ENCODE results near the gene EPHB1. TPM values are rescaled to one million over a fixed set of nuclear protein-coding genes. Genes with fewer than 3 reads are reported as not detected.
"Not testable (repeated sequence)": the region's sequence is repeated elsewhere in the genome, so short reads cannot be mapped to it uniquely, and the experiment has no call there.

The EPHB1 gene
- total RNA-seq, 2 donors from 2014 or later = 1.3 to 3.5 TPM

DNA sequence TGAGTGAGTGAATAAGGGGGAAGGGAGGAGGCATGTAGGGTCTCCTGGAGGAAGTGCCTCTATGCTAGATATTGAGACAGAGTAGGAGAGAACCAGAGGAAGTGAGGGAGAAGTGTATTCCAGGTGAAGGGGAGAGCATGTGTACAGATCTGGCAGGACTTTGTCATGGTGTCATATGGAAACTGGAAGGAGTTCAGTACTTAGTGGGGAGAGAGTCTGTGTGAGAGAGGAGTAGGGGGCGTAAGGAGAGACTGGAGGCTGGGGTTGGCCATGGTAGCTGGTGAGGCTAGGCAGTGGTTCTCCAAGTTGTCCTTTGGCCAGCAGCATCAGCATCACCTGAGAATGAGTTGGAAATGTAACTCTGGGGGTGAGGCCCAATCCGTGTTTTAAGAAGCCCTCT, 29.6 kb upstream of the EPHB1 start:
- DNase-seq = no peak
- no peaks in the 10 kb centered on the region for H3K9me3 ChIP-seq (ENCODE audit: control insufficient read depth, low read length, poor library complexity, severe bottlenecking)
- H3K36me3 Mint-ChIP-seq (ENCODE audit: low read depth) = no peaks in the 10 kb centered on the region
- H3K27ac Mint-ChIP-seq = no peak overlapping the region
- ATAC-seq = no peak
- H3K4me1 Mint-ChIP-seq = no peaks in the 10 kb centered on the region
- peaks cover 22% of the 10 kb centered on the region for H3K27me3 Mint-ChIP-seq
- H3K4me3 Mint-ChIP-seq = no peak overlapping the region

DNA sequence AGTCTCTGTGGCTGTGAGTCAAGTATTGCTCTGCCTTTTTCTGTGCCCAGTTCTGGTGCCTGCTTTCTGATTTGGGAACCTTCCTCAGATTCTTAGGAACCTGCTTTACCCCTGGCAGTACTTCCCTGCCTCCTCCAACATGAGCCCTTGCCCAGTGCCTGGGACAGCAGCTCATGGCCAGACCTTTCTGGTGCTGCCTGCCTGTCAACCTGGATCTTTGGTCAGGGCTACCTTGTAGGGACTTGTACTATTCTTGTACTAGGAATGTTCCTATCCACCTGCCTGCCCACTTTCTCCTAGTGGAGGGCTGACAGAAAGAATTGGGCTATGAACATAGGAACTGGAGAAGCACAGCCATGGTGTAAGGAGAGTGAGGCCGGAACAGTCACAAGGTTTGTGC, 28.8 kb upstream of the EPHB1 start:
- H3K9me3 ChIP-seq (ENCODE audit: control insufficient read depth, low read length, poor library complexity, severe bottlenecking) = no peaks in the 10 kb centered on the region
- H3K36me3 Mint-ChIP-seq (ENCODE audit: low read depth) = no peaks in the 10 kb centered on the region
- H3K27me3 Mint-ChIP-seq = peaks cover 22% of the 10 kb centered on the region
- no peak overlapping the region for H3K27ac Mint-ChIP-seq
- ATAC-seq (no peak), DNase-seq (no peak)
- no peaks in the 10 kb centered on the region for H3K4me1 Mint-ChIP-seq
- no peak overlapping the region for H3K4me3 Mint-ChIP-seq

DNA sequence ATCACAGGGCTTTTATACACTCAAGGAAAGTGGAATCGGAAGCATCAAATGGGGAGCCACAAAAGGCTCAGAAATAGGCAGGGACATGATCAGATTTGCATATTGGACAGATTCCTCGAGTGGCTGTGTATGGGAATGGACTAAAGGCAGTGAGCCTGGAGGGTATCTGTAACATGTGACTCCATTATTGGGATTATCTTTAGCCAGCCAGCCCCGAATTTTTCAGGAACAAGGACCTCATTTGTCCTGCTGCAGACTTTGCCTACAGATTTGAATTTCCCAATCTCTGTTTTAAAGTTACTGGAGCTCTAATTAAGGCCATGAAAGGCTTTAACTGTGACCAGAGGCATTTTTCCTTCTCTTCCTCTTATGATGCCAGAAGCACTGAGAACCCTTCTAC, 26.9 kb upstream of the EPHB1 start:
- Mint-ChIP-seq H3K36me3 (ENCODE audit: low read depth) (no peaks in the 10 kb centered on the region), H3K4me1 (no peaks in the 10 kb centered on the region), H3K27ac (no peak overlapping the region), H3K27me3 (peaks cover 11% of the 10 kb centered on the region), H3K4me3 (no peak overlapping the region)
- DNase-seq (no peak), ATAC-seq (no peak)
- H3K9me3 ChIP-seq (ENCODE audit: control insufficient read depth, low read length, poor library complexity, severe bottlenecking) = no peaks in the 10 kb centered on the region

DNA sequence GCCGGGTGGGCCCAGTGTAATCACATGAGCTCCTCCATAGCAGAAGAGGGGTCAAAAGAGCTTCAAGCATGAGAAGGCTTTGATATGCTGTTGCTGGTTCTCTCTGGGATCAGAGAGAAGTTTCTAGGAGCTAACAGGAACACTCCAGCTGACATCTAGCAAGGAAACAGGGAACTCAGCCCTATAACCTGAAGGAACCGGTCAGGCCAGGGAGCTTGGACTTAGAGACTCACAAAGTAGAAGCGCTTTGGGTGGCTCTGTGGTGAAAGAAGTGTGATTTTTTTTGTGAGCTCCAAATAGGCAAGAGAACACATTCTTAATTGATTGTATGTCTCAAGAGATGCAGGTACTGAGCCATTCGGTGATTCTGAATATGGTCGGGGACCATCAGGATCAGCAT, 26.2 kb upstream of the EPHB1 start:
- H3K4me3 Mint-ChIP-seq = no peak overlapping the region
- H3K36me3 Mint-ChIP-seq (ENCODE audit: low read depth) = no peaks in the 10 kb centered on the region
- no peaks in the 10 kb centered on the region for H3K9me3 ChIP-seq (ENCODE audit: control insufficient read depth, low read length, poor library complexity, severe bottlenecking)
- no peak overlapping the region for H3K27ac Mint-ChIP-seq
- DNase-seq (no peak), ATAC-seq (no peak)
- H3K4me1 Mint-ChIP-seq = no peaks in the 10 kb centered on the region
- peaks cover 14% of the 10 kb centered on the region for H3K27me3 Mint-ChIP-seq

DNA sequence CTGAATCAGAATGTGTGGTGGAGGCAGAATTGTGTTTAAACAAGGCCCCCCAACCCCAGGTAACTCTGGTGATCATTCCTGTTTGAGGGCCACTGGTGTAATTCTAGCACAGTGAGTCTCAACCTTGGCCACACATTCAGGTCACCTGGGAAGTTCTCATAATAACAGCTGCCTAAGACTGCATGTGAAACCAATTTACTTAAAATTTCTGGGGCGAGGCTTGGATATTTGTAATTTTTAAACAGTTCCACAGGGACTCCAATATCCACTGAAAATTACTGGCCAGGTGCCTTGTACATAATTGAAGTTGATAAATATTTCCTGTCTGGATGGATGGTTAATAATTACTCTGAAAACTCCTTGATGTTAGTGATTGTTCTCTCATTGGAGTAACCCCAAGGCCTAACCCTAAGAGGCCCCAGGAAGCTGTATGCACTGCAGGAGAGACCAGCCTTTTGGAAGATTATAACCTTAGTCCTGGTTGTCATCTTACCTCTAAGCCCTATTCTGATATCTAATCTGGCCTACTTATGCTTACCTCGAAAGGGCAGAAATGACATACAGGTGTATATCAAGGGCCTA, 25.7 kb upstream of the EPHB1 start:
- DNase-seq = no peak
- H3K9me3 ChIP-seq (ENCODE audit: control insufficient read depth, low read length, poor library complexity, severe bottlenecking) = no peaks in the 10 kb centered on the region
- H3K27ac Mint-ChIP-seq = no peak overlapping the region
- H3K36me3 Mint-ChIP-seq (ENCODE audit: low read depth) = no peaks in the 10 kb centered on the region
- H3K27me3 Mint-ChIP-seq = peaks cover 19% of the 10 kb centered on the region
- H3K4me3 Mint-ChIP-seq = no peak overlapping the region
- H3K4me1 Mint-ChIP-seq = peaks cover 3% of the 10 kb centered on the region
- ATAC-seq = no peak

DNA sequence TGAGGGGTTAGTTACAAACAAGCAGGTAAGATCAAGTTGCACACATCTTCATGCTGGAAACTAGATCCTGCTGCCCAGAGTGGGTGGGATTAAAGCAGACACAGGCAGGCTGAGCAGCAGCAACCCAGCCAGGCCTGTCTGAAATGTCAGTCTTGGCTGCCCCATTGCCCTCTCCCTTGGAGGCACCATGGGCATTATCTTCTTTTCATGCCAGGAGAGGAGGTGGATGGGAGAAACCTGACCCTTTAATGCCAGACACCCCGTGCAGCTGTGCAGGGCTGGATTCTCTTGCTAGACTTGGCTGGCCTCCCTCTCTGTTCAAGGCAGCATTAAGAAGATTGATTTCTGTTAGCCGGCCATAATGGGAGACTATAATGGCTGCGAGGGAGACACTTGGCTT, 23.0 kb upstream of the EPHB1 start:
- no peak for ATAC-seq
- Mint-ChIP-seq H3K36me3 (ENCODE audit: low read depth) (no peaks in the 10 kb centered on the region), H3K4me1 (peaks cover 7% of the 10 kb centered on the region)

DNA sequence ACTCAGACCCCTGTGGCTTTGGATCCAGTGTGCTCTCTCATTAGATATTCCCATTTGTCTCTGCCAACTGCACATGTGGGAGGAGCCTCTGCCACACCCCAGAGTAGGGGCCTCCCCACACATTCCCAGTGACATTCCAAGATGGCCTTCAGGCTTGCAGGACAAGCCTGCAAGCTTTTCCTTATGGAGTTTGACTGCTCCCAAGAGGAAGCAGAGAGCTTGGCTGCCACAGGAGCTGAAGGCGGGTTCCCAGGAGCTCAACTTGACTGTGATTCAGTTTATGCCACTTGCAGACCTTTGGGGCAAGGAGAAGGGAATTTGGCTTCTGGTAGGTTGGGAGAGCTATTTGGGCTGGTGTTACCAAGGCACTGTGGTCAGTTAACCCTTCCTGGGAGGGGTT, 22.5 kb upstream of the EPHB1 start:
- ATAC-seq = no peak

More for the DNA sequence above, 23.0 kb upstream of the EPHB1 start:
- peaks cover 21% of the 10 kb centered on the region for H3K27me3 Mint-ChIP-seq
- no peaks in the 10 kb centered on the region for H3K9me3 ChIP-seq (ENCODE audit: control insufficient read depth, low read length, poor library complexity, severe bottlenecking)
- DNase-seq = no peak
- H3K4me3 Mint-ChIP-seq = no peak overlapping the region
- H3K27ac Mint-ChIP-seq = no peak overlapping the region

DNA sequence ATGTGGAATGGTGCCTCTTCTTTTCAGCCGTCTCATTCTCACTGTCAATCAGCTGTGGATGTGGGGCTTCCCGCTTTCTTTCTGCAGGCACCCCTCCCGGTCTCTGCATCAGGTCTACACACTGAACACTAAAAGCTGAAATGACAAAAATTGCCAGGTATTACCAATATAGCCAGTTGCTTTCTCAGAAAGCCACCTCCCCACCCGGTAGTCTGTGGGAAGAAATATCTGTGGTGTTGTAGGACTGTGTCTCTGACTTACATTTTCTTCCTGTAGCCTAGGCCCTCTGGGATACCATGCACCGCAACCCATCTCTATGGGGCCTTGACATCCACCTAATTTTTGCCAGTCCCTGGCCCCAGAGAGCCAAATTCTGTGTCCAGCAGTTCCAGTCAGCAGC, 19.2 kb upstream of the EPHB1 start:
- no peak for DNase-seq
- Mint-ChIP-seq H3K27ac (no peak overlapping the region), H3K4me3 (no peak overlapping the region), H3K4me1 (peaks cover 11% of the 10 kb centered on the region), H3K36me3 (ENCODE audit: low read depth) (no peaks in the 10 kb centered on the region), H3K27me3 (peaks cover 14% of the 10 kb centered on the region)
- no peaks in the 10 kb centered on the region for H3K9me3 ChIP-seq (ENCODE audit: control insufficient read depth, low read length, poor library complexity, severe bottlenecking)
- no peak for ATAC-seq

More for the DNA sequence above, 22.5 kb upstream of the EPHB1 start:
- peaks cover 19% of the 10 kb centered on the region for H3K27me3 Mint-ChIP-seq
- no peak overlapping the region for H3K27ac Mint-ChIP-seq
- no peaks in the 10 kb centered on the region for H3K36me3 Mint-ChIP-seq (ENCODE audit: low read depth)
- no peak overlapping the region for H3K4me3 Mint-ChIP-seq
- H3K9me3 ChIP-seq (ENCODE audit: control insufficient read depth, low read length, poor library complexity, severe bottlenecking) = no peaks in the 10 kb centered on the region
- peaks cover 7% of the 10 kb centered on the region for H3K4me1 Mint-ChIP-seq
- no peak for DNase-seq

DNA sequence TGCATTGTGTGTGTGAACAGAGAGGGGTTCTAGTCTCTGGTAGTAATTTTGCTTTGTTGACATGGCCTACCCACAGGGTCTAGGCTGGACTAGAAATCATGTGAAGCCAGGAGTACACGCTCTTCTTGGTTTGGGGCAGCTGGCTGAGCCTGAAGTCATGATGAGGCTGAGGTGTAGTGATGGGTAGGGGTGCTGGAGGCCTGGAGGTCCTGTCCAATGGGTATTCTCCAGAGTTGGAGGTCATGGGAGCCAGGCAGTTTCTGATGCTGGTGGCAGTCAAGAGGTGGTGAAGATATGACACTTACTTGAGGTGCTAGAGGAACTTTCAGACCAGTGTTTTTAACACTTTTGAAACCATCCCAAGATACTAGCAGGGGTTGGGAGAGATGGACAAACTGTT, 18.5 kb upstream of the EPHB1 start:
- H3K36me3 Mint-ChIP-seq (ENCODE audit: low read depth) = no peaks in the 10 kb centered on the region
- ATAC-seq = no peak
- H3K4me1 Mint-ChIP-seq = peaks cover 11% of the 10 kb centered on the region
- H3K9me3 ChIP-seq (ENCODE audit: control insufficient read depth, low read length, poor library complexity, severe bottlenecking) = no peaks in the 10 kb centered on the region
- H3K27me3 Mint-ChIP-seq = peaks cover 14% of the 10 kb centered on the region
- H3K27ac Mint-ChIP-seq = no peak overlapping the region
- H3K4me3 Mint-ChIP-seq = peak overlapping the region; percentile 7
- no peak for DNase-seq

DNA sequence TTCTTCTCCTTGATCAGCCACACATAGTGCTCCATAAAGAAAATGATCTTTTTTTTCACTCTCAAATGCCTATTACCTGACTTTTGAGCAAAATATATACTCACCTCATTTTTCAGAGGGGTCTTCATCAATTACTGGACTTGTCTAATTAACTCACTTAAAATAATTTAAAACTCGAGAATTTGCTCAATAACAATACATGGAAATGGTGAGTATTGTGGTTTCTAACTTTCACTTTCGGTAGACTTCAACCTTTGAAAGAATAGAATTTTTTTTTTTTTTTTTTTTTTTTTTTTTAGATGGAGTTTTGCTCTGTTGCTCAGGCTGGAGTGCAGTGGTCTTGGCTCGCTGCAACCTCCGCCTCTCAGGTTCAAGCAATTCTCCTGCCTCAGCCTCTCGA, 17.7 kb upstream of the EPHB1 start:
- no peaks in the 10 kb centered on the region for H3K9me3 ChIP-seq (ENCODE audit: control insufficient read depth, low read length, poor library complexity, severe bottlenecking)
- Mint-ChIP-seq H3K4me1 (peaks cover 11% of the 10 kb centered on the region), H3K27me3 (peaks cover 14% of the 10 kb centered on the region), H3K36me3 (ENCODE audit: low read depth) (no peaks in the 10 kb centered on the region), H3K4me3 (no peak overlapping the region), H3K27ac (no peak overlapping the region)
- DNase-seq (no peak), ATAC-seq (no peak)

DNA sequence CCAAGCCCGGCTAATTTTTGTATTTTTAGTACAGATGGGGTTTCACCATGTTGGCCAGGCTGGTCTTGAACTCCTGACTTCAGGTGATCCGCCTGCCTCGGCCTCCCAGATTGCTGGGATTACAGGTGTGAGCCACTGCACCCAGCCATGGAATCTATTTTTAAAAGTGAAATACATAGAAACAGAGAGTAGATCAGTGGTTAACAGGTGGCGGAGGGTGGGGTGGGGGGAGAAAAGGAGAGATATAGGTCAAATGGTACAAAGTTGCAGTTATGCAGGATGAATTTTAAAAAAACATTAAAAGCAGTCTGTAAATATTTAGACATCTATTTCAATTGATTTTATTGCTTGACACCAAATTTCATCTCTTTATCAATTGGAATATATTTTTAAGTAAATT, 6.8 kb upstream of the EPHB1 start:
- not testable (repeated sequence) for H3K27ac Mint-ChIP-seq; H3K9me3 ChIP-seq (ENCODE audit: control insufficient read depth, low read length, poor library complexity, severe bottlenecking); ATAC-seq; H3K4me1 Mint-ChIP-seq; H3K36me3 Mint-ChIP-seq (ENCODE audit: low read depth); DNase-seq; H3K4me3 Mint-ChIP-seq
- peaks cover 71% of the 10 kb centered on the region for H3K27me3 Mint-ChIP-seq

DNA sequence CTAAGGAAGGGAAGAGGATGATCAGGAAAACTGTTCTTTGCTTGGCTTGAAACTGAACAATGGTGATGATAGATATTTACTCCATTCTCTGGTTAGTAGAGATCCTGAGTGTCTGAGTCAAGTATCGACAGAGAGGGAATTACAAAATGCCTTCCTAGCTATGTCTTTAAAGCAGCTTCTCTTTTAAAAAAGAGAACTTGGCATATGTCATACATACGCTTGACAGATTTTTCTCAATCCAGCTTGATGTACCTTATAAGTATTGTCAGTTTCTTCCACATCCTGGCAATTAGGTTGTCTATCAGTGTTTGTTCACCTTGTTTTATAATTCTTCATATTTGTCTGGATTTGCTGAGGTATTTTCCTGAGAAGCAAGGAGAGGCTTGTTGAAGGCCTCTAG, 5.0 kb upstream of the EPHB1 start:
- ATAC-seq (no peak), DNase-seq (no peak)
- no peaks in the 10 kb centered on the region for H3K9me3 ChIP-seq (ENCODE audit: control insufficient read depth, low read length, poor library complexity, severe bottlenecking)
- Mint-ChIP-seq H3K27ac (no peak overlapping the region), H3K27me3 (peaks cover 69% of the 10 kb centered on the region), H3K36me3 (ENCODE audit: low read depth) (peaks cover 2% of the 10 kb centered on the region), H3K4me1 (peaks cover 5% of the 10 kb centered on the region), H3K4me3 (no peak overlapping the region)

DNA sequence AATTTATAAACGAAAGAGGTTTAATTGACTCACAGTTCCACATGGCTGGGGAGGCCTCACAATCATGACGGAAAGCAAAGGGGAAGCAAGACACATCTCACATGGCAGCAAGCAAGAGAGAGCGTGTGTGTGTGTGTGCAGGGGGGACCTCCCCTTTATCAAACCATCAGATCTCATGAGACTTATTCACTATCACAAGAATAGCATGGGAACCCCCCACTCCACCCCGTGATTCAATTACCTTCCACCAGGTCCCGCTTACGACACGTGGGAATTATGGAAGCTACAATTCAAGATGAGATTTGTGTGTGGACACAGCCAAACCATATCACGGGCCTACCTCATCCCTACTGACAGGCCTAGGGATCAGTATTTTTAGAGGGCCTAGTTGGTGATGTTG, 3.1 kb upstream of the EPHB1 start:
- Mint-ChIP-seq H3K27ac (no peak overlapping the region), H3K4me3 (no peak overlapping the region), H3K4me1 (peaks cover 9% of the 10 kb centered on the region), H3K36me3 (ENCODE audit: low read depth) (peaks cover 4% of the 10 kb centered on the region), H3K27me3 (peaks cover 64% of the 10 kb centered on the region)
- no peaks in the 10 kb centered on the region for H3K9me3 ChIP-seq (ENCODE audit: control insufficient read depth, low read length, poor library complexity, severe bottlenecking)
- no peak for DNase-seq
- no peak for ATAC-seq

DNA sequence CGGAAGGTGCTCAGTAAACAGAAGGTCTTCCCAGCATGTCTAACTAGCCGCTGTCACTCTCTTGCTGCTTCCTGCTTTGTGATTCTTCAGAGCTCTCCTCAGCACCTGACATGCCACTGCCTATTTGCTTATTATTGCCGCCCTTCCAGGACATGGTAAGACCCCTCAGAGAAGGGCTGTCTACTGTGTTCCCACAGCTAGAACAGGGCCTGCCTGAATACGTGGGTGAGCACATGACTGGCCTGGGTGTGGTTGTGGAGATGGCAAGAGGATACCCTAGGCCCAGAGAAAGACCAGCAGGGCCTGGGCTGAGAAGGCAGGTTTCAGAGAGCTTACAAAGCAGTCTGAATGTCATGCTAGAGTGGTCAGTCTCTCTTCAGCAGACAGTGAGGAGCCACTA, 2.4 kb upstream of the EPHB1 start:
- Mint-ChIP-seq H3K27me3 (peaks cover 64% of the 10 kb centered on the region), H3K36me3 (ENCODE audit: low read depth) (peaks cover 4% of the 10 kb centered on the region), H3K27ac (no peak overlapping the region), H3K4me1 (peaks cover 14% of the 10 kb centered on the region), H3K4me3 (no peak overlapping the region)
- ATAC-seq (no peak), DNase-seq (no peak)
- H3K9me3 ChIP-seq (ENCODE audit: control insufficient read depth, low read length, poor library complexity, severe bottlenecking) = no peaks in the 10 kb centered on the region
